ENCODE measurements around the gene PSORS1C1.
"Not testable (repeated sequence)": the region's sequence is repeated elsewhere in the genome, so short reads cannot be mapped to it uniquely, and the experiment has no call there.

PSORS1C1 gene

DNA sequence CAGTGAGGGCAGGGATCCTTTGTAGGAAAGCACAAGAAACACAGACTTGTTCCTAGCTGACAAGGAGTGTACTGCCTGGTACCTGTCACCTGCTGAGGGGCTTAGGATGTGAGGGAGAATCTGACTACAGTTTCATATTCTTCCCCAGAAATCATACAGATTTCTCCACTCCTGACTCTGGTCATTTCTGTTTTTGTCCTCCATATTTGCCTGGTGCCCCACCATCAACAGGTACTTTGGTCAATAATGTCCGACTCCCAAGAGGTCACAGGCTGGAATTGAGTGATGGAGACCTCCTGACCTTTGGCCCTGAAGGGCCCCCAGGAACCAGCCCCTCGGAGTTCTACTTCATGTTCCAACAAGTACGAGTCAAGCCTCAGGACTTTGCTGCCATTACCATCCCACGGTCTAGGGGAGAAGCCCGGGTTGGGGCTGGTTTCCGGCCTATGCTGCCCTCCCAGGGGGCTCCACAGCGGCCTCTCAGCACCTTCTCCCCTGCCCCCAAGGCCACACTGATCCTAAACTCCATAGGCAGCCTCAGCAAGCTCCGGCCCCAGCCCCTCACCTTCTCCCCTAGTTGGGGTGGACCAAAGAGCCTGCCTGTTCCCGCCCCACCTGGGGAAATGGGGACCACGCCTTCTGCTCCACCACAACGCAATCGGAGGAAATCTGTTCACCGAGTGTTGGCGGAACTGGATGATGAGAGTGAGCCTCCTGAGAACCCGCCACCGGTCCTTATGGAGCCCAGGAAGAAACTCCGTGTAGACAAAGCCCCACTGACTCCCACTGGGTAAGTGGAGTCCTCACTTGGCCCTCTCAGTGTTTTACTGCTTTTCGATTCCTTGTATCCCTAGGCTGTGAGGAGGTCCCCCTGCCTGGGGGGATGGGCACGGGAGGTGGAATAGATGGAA, 46.9 kb downstream of the PSORS1C1 start:
- DNase-seq = no peak

DNA sequence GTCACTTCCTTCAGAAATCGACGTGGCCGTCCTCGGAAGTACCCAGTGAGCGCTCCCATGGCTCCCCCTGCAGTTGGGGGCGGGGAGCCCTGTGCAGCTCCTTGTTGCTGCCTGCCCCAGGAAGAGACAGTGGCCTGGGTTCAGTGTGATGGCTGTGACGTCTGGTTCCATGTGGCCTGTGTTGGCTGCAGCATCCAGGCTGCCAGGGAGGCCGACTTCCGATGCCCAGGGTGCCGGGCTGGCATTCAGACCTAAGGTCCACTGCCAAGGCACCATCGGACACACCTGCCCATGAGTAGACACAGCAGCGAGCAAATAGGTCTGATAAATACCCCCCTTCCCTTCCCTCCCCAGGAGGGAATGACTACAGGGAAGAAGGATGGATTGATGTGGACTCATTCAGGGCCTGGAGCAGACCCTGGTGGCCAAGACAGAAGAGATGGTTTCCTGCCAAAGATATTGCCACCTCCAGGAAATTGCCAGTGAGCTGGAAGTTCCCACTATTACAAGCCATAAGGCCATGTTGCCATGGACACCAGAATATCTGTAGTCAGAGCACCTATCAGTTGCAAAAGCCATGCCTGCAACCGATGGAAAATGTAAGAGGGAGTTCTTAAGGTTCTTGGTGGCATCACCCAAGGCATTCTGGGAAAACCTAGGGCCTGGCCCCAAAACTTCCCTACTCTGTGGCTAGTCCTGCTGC, 48.0 kb downstream of the PSORS1C1 start:
- DNase-seq = no peak

DNA sequence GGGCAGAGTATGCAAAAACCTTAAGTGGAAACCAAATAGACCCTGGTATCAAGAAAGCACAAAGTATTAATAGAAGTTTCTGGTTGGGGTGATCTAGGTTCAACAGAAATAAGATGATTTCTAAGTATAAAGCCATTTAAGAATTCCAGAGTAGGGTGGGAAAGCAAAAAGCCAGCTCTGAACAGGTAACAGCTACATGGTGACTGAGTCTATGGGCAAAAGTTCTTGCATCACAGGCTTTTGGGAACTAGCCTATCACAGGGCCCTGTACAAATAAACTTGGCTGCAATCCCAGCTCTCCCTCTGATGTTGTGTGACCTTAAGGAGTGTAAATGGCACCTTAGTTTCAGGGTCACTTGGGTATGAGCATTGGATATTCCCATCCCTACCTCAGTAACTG, 49.3 kb downstream of the PSORS1C1 start:
- no peak for DNase-seq

DNA sequence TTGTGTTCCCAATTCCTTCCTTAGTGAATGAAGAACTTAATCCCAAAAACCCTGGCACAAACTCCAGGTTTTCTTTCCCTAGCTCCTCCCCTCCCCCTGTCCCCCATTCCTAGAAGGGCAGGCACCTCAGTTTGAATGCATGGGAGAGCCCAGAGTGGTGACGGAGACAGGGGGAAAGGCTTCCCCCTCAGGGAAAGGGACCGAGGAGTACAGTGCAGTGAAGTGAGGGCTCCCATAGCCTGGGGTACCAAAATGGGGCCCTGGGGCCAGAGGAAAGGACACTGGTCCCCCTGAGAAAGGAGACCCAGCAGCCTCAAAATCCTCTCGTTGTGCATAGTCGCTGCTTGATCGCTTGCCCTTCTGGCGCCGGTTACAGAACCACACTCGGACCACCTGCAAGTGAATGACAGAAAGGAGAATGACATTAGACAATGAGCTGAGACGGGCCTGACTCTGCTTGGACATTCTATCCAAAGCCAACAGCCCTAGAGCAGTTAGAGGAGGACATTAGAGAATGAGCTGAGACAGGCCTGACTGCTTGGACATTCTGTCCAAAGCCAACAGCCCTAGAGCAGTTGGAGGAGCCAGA, 50.0 kb downstream of the PSORS1C1 start:
- not testable (repeated sequence) for DNase-seq

DNA sequence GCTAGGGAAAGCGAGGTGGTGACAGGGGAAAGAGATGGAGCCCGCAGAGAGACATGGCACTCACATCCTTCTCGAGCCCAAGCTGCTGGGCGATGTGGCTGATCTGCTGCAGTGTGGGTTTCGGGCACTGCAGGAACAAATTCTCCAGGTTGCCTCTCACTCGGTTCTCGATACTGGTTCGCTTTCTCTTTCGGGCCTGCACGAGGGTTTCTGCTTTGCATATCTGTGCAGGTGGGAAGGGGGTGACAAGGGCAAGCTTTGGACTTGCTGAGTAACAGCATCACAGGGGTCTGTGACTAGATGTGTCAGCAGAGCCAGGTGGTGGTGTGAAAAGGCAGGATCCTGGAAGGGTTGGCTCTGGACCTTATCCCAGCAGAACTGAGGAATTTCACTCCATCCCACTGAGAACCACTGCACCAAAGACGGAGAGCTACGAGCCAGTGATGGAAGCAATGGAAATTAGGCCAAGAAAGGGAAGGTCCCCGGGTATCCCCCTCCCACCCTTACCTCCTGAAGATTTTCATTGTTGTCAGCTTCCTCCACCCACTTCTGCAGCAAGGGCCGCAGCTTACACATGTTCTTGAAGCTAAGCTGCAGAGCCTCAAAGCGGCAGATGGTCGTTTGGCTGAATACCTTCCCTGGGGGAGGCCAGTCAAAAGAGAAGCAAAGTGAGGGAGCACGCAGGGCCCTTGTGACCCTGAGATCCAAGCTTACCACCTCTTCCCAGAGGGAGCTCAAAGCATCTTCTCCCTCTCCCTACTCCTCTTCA, 50.6 kb downstream of the PSORS1C1 start:
- DNase-seq = not testable (repeated sequence)

DNA sequence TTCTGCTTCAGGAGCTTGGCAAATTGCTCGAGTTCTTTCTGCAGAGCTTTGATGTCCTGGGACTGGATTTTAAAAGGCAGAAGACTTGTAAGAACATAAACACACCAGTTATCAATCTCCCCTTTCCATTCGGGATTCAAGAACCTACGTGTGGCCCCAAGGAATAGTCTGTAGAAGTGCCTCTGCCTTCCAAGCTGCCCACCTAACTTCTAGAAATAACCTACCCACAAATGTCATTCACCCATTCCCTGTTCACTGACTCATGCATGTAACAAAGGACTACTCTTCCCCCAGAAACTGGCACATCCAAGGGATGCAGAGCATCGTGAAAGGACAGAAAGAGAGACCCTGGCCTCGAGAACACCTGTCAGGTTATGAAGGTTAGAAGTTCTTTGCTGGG, 51.4 kb downstream of the PSORS1C1 start:
- DNase-seq = no peak

DNA sequence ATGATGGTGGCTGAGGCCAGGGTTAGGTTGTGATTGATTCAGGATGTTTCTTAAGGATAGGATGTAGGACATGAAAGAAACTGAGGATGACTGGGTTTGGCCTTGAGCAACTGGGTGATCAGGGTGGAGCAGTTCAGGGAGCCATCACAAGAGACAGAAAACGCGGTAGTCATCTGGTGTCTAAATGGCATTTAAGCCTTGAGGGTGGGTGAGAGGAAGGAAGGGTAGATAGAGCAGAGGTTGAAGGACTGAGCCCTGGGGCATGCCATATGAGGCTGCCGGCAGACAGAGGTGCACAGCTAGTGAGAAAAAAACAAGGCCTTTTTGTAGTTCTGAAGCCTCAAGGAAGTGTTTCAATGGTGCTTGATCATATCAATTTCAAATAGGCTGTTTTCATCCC, 54.0 kb downstream of the PSORS1C1 start:
- DNase-seq = no peak

DNA sequence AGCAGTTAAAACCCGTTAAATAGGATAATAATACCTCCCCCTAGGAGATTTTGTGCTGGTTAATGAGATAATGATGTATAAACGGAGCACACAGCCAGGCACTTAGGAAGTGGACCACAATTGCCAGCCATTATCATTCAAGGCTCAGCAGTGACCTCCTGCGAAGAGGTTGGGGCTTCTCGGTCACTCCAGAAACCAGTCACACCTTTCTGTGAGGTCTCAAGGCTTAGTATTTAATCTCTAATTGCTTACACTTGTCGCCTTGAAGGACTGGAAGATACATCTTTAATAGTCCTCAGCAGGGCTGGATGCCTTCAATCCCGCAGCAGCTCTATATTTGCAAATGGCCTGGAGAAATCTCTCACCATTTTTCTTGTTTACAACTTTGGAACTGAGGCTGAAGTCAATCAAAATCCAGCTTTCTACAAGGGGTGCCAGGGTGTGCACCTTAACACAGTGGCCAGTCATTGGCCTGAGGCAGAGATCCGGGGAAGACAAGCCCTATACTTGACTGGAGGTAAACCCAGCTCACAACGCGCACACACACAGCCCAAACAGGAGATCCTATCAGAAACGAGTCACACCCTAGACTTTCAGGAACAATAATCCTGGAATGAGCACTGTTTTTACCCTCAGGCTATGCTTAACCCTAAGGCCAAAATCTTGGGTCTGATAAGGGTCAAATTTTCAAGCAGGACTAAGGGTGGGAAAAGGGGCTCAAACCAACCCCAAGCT, 54.7 kb downstream of the PSORS1C1 start:
- DNase-seq = no peak

DNA sequence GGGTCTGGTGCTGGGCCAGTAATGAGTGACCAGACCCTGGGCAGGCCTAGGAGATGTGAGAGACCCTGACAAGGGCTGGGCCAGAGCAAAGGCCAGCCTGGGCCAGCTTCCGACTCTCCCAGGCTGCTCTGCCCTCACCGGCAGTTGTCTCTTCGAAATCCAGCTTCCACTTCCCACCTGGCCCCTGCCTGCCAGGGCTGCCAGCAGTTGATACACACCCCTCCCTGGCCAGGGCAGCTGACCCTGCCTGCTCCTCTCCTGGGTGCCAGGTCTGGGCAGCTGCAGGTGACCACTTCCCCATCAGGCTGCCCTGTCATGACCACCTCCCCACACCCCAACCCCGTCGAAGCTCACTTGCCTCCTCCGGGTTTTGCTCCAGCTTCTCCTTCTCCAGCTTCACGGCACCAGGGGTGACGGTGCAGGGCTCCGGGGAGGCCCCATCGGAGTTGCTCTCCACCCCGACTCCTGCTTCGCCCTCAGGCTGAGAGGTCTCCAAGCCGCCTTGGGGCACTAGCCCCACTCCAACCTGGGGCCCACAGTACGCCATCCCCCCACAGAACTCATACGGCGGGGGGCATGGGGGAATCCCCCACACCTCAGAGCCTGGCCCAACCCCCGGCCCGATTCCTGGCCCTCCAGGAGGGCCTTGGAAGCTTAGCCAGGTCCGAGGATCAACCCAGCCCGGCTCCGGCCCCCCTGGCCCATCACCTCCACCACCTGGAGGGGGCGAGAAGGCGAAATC, 55.4 kb downstream of the PSORS1C1 start:
- not testable (repeated sequence) for DNase-seq

DNA sequence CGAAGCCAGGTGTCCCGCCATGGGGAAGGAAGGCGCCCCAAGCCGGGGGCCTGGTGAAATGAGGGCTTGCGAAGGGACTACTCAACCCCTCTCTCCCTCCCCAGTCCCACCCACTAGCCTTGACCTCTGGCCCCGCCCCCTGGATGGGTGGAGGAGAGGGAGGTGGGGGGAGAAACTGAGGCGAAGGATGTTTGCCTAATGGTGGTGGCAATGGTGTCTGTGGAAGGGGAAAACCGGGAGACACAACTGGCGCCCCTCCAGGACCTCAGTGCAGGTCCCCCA, 55.9 kb downstream of the PSORS1C1 start, which contains the start of gene POU5F1:
Gene POU5F1, minus strand, starts transcription at position 83 of the 282 bp plus-strand sequence. Its CDS starts 62 bp downstream, at position 21.
- DNase-seq = no peak

DNA sequence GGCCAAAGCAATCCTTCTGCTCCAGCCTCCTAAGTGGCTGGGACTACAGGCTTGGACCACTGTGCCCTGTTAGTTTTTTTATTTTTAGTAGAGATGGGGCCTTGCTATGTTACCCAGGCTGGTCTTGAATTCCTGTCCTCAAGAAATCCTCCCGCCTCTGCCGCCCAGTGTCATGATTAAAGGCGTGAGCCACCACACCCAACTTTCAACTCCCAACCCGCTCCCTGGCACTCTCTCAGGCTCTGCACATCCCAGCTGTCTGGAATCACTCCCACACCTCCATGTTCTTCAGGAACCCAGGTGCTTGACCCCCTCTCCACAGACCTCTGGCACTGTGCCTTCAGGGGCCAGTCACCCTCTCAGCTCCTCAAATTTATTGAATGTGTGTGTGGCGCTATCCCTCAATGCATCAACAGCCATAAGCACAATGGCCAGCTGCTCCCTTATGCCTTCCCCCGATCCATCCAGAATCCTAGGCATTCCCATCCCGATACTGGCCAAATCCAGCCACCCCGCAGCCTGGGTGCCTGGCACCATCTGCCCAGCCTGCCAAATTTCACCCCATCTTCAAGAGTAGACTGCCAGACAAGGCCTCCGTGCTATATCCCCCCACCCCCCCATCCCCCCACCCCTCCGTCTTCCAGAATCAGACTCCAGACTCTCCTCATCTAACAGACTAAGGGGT, 56.5 kb downstream of the PSORS1C1 start:
- no peak for DNase-seq

DNA sequence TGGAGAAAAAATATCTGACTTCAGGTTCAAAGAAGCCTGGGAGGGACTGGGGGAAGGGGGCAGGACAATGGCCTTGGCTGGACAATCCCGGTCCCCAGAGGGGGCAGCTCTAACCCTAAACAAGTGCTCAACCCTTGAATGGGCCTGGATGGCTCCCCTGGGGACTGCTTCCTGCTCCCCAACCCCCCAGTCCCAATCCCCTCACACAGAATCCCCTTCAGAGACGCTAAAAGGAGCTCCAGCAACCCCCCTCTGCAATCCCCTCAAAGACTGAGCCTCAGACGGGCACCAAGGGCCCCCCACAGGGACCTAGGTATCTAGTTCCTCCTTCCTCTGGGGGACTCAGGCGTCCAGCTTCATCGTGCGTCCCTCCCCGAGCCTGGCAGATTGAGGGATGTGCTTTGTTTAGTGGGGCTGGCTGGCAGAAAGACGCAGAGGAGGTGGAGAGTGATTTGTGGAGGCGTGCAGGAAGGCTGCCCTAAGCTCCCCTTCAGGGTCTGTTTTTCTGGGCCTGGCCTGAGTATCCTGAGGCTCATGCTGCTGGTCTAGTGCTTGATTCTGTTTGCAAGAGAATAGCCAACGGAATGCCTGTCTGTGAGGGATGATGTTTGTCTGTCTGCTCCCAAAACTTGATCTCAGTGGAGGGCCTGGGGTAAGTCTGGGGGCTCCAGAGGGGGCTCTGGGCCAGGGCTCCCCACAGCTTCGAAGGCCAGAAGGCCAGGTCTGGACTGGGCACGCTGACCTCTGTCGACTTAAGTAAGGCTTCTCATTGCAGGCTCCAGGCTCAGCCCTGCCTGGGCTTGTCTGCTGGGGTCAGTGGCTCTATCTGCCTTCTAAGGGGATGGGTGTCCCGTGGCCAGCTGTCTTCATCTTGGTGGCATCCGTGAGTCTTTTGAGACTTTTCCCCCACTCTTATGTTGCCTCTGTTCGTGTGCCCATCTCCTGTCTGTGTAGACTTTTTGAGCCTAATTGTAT, 57.6 kb downstream of the PSORS1C1 start:
- DNase-seq = no peak

DNA sequence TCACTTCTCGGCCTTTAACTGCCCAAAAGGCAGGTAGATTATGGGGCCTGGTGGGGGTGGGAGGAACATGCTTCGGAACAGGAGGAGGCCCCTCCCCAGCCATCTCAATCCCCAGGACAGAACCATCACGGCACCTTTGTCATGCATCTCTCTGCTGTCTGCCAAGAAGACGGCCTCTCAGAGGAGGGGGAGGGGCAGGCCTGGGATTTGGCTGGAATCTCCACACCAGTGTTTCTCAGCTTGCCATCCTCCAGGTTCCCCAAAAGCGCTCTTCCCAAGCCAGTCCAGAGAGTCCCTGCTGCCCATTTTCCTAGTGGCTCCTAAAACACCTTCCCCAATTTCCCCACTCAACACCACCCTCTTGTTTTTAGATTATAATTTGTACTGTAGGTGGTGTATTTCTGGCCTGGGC, 58.4 kb downstream of the PSORS1C1 start:
- no peak for DNase-seq

DNA sequence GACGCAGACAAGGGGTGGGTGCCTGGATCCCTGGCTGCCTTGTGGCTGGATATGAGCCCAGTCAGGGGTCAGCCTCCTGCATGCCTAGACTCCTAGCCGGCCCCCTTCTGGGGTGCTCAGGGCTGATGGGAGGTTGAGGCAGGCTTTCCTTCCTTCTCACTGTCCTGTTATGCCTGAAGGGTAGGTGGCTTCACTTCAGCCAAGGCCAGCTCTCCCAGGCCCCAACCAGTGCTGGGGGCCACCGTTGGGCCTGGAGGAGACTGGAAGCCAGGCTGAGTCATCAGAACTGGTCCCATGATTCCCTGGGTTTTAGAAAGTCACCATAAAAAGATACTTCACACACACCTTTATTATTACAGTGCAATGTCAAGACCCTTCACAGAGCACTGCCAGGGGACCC, 58.8 kb downstream of the PSORS1C1 start:
- DNase-seq = no peak

DNA sequence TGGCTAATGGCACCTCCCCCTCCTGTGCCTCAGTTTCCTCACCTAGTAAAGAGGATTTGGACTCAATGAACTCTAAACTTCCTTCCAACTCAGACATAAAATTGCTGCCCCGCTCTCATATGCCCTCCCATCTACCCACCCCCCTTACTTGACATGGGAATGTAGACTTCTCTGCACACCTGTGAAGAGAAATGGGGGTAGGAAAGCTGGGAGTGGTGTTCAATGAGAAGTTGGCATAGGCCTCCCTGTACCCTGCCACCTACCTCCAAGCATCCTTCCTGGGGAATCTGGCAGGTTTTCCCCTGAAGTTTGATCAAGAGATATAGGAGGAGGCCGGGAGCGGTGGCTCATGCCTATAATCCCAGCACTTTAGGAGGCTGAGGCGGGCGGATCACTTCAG, 59.8 kb downstream of the PSORS1C1 start:
- DNase-seq = no peak

DNA sequence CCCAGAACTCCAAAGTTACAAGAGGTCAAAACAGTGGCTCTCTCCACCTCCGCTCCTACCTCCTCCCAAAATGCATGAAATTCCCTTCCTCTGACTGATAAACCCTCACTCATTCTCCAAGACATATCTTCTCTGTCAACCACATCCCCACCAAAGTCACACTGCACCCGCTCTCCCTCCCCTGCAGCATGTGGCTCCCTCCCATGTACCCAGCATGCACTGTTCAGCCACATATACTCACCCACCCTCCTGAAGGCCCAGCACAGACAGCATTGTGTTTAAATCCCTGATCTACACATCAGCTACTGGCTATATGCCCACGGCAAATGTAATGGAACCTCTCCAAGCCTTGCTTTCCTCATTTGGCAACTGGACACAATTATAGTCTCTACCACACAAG, 61.4 kb downstream of the PSORS1C1 start:
- no peak for DNase-seq

DNA sequence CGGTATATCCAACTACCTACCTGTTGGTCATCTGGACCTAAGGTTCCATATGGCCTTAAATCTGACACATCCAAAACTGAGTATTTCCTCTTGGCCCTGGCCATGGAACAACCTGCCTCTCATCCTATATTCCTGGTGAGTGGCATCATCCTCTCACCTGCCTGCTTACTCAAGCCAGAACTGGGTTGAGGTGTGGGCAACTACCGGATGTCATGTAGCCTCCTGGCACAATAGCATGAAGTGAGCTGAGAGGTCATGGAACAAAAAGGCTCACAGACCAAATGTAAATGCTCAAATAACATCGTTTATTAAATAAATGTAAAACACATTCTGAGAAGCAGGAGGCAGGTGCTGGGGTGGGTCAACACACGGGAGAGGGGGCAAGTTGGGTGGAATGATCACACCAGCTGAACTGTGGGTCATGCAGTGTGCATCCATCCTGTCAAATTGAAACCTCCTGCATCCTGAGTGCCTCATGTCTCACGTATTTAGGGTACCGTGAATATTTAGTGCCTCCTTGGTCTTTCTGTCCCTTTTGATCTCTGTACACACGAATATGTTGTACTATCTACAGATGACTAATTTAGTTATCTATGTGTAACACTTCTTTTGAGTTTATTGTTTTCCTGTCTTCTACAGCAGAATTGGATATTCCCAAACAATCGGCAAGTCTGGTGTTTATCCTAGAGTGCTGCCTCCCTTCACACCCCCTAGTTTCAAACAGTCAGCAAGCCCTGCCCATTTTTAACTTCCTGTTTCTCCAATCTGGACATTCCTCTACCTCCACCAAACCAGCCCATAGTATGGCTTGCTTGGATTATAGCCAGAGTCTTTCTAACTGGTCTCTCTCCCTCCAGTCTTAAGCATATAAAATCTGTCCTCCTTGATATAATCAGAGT, 63.8 kb downstream of the PSORS1C1 start:
- no peak for DNase-seq

DNA sequence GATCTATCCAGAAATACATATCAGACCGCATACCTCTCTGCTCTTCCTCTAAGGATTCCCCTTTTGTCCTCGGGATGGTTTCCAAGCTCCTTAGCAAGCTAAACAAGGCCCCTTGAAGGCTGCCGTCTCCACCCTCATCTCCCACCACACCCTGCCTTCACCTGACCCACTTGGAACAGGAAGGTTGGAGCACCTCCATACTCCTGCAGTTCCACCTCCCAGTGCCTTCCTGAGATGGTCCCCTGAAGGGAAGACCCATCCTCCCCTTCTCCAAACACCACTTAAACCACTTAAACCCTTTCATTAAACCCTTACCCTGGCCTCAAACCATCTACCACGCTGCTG, 64.4 kb downstream of the PSORS1C1 start:
- DNase-seq = no peak

DNA sequence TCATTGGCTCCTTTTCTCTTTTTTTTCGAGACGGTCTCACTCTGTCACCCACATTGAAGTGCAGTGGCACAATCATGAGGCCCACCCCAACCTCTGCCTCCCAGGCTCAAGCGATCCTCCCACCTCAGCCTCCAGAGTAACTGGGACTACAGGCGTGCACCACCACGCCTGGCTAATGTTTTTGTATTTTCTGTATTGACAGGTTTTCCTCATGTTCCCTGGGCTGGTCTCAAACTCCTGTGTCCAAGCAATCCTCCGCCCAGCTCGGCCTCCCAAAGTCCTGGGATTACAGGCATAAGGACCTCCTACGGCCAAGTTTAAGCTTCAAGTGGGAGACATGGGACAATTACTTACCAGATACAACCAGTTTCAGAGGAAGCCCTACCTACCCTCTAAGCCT, 65.3 kb downstream of the PSORS1C1 start:
- DNase-seq = no peak

All from NCI-H2107 (cell line).